HL-60 (cell line): ENCODE measurements around the gene LINC00305.

ENCODE experiments used
- DNase-seq, 2 experiments: peaks; one replicate each; pipeline ENCODE4 v3.0.0-alpha.2; 2010 to 2020; ENCODE audit warnings: low read depth in 1 of 2, low spot score in 1 of 2
- H3K27ac ChIP-seq: fragments of 250-450 bp; sonication (Bioruptor Pico); replicated peaks from 2 replicates; pipeline ENCODE4 v1.5.1; 2020; ENCODE audit warnings: mild to moderate bottlenecking, moderate library complexity
- H3K27me3 ChIP-seq: fragments of 250-450 bp; sonication (Bioruptor Pico); 2 replicates; pipeline ENCODE4 v1.5.1; 2021; ENCODE audit warnings: mild to moderate bottlenecking, moderate library complexity; ENCODE audit not compliant: insufficient read depth, poor library complexity, severe bottlenecking
- H3K4me3 ChIP-seq: replicated peaks from 2 replicates; pipeline ENCODE4 v1.5.1; 2011; ENCODE audit warnings: mild to moderate bottlenecking, control low read depth, low read length; ENCODE audit not compliant: insufficient read depth
- GABPA ChIP-seq: IDR thresholded peaks from 2 replicates; pipeline ENCODE4 v1.6.1; 2012; ENCODE audit warnings: low read depth
- POLR2AphosphoS5 ChIP-seq: IDR thresholded peaks from 2 replicates; pipeline ENCODE4 v1.6.1; 2012; ENCODE audit warnings: low read depth
- REST ChIP-seq: IDR thresholded peaks from 2 replicates; pipeline ENCODE4 v1.6.1; 2012; ENCODE audit warnings: low read depth; ENCODE audit not compliant: insufficient replicate concordance
- SPI1 ChIP-seq: IDR thresholded peaks from 2 replicates; pipeline ENCODE4 v1.6.1; 2012; ENCODE audit warnings: low read depth, mild to moderate bottlenecking, borderline replicate concordance
- TF ChIP-seq, protein P1 (sequence below): IDR thresholded peaks from one replicate; pipeline ENCODE4 v1.5.1; 2011; ENCODE audit warnings: low read length, control low read depth, inconsistent platforms; ENCODE audit not compliant: insufficient read depth

LINC00305 gene

DNA sequence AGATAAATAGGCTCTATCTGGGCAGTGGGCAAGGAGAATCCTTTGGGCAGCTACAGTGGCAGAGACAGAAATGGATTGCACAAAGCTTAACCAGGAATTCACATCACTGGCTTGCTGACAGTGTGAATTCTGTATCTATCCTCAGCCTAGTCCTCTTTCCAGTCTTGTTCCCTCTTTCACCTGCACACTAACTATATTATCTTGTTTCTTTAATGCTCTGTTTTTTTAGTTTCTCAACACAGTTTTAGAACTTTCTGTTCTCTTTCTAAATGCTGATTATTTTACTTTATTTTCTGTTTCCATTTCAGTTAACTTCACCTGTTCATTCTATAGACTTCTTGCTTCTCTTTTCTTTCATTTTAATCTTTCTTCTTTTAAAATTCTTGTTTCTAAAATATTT lies 66.4 kb downstream of the LINC00305 start:
- Histone ChIP-seq H3K27me3 (peaks cover 13% of the 10 kb centered on the region), H3K27ac (no peak overlapping the region), H3K4me3 (no peak overlapping the region)
- no peak for DNase-seq
- no peak for TF ChIP-seq GABPA
- TF ChIP-seq SPI1, result no peak
- TF ChIP-seq, protein P1, sequence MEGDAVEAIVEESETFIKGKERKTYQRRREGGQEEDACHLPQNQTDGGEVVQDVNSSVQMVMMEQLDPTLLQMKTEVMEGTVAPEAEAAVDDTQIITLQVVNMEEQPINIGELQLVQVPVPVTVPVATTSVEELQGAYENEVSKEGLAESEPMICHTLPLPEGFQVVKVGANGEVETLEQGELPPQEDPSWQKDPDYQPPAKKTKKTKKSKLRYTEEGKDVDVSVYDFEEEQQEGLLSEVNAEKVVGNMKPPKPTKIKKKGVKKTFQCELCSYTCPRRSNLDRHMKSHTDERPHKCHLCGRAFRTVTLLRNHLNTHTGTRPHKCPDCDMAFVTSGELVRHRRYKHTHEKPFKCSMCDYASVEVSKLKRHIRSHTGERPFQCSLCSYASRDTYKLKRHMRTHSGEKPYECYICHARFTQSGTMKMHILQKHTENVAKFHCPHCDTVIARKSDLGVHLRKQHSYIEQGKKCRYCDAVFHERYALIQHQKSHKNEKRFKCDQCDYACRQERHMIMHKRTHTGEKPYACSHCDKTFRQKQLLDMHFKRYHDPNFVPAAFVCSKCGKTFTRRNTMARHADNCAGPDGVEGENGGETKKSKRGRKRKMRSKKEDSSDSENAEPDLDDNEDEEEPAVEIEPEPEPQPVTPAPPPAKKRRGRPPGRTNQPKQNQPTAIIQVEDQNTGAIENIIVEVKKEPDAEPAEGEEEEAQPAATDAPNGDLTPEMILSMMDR, result no peak
- TF ChIP-seq REST, result no peak
- no peak for TF ChIP-seq POLR2AphosphoS5

- DNase-seq, result no peak
- TF ChIP-seq GABPA (no peak), REST (no peak), SPI1 (no peak), POLR2AphosphoS5 (no peak)
- TF ChIP-seq, protein P1, result no peak
- Histone ChIP-seq H3K27me3 (peaks cover 13% of the 10 kb centered on the region), H3K4me3 (no peak overlapping the region), H3K27ac (no peak overlapping the region)
Measured at GRCh38 chr18:64082054-64082453, 66.8 kb downstream of the LINC00305 start.

GRCh38 chr18:64073971-64074370 lies 74.9 kb downstream of the LINC00305 start:
- Histone ChIP-seq H3K4me3 (no peak overlapping the region), H3K27me3 (peaks cover 18% of the 10 kb centered on the region), H3K27ac (no peak overlapping the region)
- DNase-seq, result no peak
- TF ChIP-seq SPI1, result no peak
- TF ChIP-seq POLR2AphosphoS5, result no peak
- TF ChIP-seq, protein P1, result no peak
- TF ChIP-seq GABPA, result no peak
- TF ChIP-seq REST, result no peak
